ENCODE results near the gene MID1.

The MID1 gene

DNA sequence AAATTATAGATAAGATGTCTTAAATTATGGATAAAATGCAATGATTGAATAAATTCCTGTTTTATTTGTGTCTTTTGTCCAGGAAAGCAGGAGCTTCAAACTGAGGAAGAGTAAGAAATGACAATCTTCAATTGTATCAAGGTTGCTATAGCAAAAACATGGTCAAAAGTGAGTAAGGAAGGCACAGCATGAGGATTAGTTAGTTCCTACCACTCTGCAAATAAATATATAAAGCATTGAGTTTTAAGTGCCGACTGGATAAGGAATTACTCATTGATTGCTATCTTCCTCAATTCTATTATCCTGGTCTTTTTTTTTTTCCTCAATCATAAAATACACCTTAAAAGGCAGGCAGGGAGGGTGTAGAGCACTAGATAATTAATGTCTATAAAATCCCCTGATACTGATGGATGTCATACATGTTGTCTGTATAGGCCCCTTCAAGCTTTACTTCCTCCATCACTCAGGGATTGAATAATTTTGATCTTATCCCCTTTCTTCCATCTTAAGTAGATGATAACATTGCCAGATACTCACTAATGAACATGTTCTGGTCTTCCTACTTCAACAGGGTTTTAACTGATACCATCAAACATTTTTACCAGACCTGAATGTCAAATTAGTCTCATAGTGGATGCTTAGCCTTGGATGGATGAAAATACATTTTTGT is 86.6 kb downstream of the MID1 start:
- no peak for DNase-seq (ENCODE audit: low read depth in 2 of 3, low spot score in 2 of 3)

DNA sequence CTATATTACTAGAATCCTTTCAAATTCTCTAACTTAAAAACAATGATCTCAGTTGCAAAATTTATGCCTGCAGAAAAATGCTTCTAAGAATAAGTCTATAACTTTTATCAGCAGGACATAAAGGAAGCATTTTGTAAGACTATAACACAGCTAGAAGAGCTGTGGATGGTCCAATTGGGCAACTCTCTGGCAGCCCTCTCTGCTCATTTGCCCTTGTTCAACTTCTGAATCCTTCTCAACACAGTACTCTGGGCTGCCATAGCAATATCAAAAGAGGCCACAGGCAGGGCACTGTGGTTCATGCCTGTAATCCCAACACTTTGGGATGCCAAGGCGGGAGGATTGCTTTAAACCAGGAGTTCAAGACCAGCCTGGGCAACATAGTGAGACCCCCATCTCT is 88.5 kb downstream of the MID1 start:
- DNase-seq (ENCODE audit: low read depth in 2 of 3, low spot score in 2 of 3): no peak

DNA sequence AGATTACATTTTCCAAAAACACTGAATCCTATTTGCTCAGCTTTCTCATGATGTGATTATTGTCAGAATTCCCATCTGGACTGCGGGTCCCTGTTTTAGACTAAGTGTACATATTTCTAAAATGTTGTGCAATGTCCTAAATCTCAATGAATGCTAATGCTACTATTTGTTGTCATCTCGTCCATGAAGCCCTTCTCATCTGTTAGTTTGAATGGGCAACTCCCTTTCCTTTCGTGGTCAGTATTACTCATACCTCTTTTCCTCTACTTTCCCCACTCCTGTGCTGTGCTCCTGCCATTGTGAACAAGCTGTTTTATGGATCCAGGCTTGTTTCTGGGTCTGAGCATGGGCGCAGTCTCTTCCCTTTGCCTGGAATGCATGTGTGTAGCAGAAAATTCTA is 91.0 kb downstream of the MID1 start:
- DNase-seq (ENCODE audit: low read depth in 2 of 3, low spot score in 2 of 3): no peak

DNA sequence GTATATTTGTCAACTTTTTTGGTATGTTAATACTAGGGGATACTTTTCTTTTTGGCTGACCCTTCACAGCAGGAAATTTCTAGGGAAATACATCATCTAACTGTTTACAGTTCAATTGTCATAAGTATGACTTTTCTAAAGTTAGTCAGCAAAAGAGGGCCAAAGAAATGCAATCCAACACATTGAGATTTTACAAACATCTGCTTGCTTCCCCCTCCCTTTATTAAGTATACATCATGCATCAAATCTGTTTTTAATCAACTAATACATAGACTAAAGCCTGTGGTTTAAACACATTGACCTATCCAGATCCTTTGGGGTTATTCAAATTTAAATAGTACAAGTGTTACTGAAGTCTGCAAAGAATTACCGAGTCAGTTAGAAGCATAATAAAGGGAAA is 93.9 kb downstream of the MID1 start:
- DNase-seq (ENCODE audit: low read depth in 2 of 3, low spot score in 2 of 3): no peak

DNA sequence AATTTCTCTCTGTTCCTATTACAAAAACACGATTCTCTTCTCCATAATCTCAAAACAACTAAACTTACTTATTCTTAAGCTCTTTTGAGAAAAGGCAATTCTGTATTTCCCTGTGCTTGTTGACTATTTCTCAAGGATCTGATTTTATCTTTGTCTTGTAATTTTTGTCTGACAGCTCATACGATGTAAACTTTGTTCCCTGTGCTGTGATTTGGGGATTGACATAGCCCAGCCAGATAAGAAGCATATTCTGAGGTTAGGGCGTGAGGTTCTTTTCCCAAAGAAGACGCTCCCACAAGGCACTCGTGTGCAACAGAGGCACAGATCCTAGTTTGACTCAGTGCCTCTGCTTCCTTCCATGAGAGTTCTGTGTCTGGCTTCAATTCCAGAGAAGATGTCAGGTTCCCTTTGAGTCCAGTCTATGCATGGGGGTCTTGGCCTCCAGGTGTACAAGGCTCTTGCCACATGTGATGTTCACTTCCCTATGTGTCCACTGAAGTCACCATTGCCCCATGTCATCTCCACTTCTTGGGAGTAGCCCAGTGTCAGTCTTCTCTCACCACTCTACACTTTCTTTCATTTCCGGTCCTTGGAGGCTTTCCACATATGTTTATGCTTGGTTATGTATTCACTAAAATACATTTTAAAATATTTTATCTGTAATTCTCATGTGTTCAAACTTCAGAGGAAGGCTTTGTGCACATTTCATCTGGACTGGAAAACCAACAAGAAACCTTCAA is 94.8 kb downstream of the MID1 start:
- no peak for DNase-seq (ENCODE audit: low read depth in 2 of 3, low spot score in 2 of 3)

DNA sequence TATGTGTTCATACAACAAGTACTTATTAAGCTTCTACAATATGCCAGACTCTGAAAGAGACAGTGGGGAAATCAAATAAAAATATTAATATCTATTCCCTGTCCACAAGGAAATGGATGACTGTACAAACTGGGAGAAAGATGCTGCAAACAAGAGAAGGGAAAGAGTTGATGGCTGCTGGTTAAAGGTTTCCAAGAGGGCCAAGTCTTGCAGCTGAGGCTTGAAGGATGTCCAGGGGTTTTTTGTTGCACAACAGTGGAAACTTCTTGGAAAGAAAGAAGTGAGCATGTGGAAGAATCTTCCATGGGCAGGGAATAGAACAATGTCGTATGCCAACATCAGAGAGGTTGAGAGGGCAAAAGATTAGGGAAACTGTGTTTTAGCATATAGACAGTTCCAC is 95.8 kb downstream of the MID1 start:
- DNase-seq (ENCODE audit: low read depth in 2 of 3, low spot score in 2 of 3): no peak

DNA sequence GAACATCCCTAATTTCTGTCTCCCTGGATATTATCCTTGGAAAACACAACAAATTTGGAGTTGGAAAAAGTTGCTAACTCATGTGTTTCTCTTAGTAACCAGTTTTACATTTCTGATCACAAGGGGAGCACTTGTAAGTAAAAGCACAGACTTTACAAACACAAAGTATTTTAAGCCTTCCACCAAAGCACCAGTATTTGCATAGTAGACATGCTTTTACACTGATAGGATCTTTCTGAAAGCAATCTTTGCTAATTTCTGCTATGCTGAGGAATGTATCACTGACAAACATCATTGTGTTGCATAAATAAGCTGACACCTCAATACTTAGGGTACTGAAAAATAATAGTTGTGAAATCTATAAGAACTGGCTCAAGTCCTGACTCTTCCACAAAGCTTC is 100.6 kb downstream of the MID1 start:
- DNase-seq (ENCODE audit: low read depth in 2 of 3, low spot score in 2 of 3): no peak

DNA sequence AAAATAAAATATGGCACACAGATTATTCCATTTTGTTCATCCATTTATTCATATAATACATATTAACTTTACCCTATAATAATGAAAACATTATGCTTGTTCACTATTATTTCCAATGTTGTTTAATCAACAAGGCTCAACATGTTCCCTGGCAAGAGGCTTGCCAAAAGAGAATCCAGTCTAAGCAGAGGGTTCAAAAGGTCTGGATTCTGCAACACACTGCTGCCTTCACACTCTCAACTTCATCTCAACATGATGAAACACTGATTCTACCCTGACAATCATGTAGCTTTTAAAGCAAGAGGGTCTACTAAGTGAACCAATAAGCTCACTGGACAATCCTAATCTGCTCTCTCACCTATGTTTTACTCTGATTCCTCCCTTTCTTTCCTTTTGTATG is 101.1 kb downstream of the MID1 start:
- no peak for DNase-seq (ENCODE audit: low read depth in 2 of 3, low spot score in 2 of 3)

DNA sequence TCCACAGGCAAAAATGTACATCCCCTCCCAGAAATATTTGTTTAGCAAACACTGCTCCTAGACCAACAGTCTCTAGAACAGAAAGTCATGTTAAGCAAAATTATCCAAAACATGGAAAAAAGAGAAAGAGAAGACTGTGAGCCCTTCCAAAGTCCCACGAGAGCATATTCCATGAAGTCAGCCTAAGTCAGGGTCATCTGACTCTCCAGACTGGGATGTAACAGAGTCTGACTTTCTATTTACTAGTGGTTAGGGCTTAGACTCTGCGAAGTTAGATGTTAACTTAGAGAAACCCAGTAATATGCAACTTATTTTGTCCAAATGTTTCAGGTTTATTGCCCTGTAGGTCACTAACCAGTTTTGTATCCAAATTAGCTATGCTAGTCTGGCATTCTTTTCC is 102.3 kb downstream of the MID1 start:
- DNase-seq (ENCODE audit: low read depth in 2 of 3, low spot score in 2 of 3): no peak

DNA sequence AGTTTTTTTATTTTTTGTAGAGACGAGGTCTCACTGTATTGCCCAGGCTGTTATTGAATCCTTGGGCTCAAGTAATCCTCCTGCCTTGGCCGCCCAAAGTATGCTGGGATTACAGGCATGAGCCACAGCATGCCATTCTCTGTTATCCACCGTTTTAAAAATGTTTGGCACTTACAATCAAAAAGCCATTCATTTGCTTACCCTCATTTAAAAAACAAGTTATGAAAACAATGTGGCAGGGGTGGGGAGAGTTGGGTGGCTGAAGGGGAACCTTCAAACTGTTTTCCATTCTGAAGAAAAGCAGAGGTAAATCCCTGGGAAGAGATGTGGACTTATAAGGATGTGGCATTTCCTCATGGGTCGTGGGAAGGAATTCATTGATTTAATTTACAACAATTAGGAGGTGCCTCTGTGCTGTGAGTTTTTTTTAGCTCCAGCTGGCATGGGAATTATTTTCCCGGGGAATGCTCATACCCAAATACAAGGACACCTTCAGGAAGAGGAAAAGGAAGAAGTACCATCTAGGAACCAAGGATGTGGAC is 103.5 kb downstream of the MID1 start:
- no peak for DNase-seq (ENCODE audit: low read depth in 2 of 3, low spot score in 2 of 3)

DNA sequence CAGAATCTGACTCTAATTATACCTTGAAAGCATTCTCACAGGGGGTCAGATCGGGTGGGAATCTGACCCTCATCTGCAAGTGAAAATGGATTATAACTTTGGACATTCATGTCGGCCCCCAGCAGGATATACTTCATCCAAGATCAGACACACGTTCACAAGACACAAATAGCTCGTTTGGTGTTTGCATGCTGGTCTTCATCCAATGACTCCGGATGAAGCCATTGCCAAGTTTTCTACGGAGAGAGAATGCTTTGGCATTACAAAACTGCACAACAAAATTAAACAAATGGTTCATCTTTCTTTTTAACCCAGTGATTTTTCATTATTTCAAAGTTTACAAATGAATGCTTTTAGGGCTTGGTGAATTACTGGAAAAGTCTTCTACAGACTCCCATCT is 105.5 kb downstream of the MID1 start:
- DNase-seq (ENCODE audit: low read depth in 2 of 3, low spot score in 2 of 3): no peak

DNA sequence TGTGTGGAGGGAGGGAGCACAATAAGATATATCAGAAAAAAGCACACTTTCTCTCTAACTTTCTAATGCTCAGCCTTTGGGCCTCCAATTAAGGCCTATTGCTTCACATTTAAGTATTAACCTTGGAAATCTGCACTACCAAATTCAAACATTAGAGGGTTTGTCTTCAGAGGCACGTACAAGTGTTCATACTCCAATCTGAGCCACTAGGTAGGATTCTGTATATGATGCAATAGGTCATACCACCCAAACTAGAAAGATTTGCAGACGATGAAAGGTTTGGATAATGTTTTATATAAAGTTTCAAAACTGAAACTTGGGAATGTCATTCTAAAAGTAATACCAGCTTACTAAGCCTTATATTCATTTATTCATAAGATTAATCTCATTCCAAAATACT is 106.4 kb downstream of the MID1 start:
- no peak for DNase-seq (ENCODE audit: low read depth in 2 of 3, low spot score in 2 of 3)

DNA sequence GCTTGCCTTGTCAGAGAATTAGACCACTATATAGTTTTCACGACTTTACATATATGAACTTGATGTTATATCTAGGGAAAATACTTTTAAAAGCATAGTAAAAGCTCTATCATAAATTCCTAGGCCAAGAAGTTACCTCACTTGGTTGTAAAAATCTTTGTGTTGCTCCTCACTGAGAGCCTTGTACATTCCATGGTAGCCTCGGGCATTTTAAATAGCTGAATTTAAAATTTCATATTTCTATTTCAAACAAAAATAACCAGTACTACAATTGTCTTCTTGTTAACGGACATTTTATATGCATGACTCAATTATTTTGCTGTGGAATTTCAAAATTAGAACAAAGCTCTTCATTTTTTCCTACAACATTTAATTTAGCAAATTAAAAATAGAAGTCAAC is 107.6 kb downstream of the MID1 start:
- no peak for DNase-seq (ENCODE audit: low read depth in 2 of 3, low spot score in 2 of 3)

DNA sequence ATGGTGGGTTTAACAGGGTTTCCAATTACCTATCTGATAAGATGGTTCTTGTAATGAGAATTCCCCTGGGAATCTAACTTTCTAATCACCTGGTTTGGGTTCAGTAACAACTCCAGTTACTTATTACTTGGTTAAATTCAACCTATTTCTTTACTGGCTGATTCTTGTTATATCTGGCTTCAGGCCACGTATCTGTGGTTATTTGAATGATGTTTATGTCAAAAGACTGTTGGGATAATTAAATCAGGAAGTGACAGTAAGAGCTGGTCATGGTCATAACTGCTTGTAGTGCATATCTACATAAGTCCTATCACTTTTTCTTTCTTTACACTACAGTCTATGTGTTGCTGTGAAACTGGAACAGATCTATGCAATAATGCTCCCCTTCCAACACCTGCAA is 108.1 kb downstream of the MID1 start:
- no peak for DNase-seq (ENCODE audit: low read depth in 2 of 3, low spot score in 2 of 3)

DNA sequence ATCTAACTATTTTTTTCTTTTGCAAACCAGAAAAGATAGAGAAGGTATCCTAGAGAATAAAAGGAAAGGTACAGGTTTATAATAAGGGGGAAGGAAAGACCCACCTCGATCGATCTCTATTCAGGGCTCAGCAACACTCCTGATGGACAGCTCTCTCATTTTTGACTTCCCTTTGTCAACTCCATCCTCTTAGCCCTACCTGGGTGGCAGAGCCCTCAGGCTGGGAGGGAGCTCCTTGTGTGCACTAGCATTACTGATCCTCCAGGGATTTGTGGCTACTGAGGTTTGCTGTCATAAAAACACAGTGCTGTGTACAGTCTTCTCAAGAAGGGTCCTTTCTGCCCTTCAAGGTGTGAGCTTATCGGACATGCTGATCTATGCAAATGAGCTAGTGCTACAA is 111.0 kb downstream of the MID1 start:
- no peak for DNase-seq (ENCODE audit: low read depth in 2 of 3, low spot score in 2 of 3)

DNA sequence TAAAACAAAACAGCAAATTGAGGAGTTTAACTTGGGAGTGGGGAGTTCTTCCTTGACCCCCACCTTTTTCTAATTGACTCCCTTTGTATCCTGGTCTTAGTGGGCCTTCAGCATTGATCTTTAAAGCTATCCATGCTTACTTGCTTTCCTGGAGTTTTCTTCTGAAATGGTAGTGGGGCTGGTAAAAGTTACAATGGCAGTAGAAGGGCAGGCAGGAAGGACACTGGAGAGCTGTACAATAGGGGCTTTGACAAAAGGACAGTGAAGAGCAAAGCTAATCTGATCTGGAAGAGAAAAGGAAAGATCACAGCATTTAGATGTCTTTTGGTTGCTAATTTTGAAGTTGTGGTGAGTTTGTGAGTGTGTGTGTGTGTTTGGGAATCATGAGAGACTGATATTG is 111.5 kb downstream of the MID1 start:
- DNase-seq (ENCODE audit: low read depth in 2 of 3, low spot score in 2 of 3): no peak

DNA sequence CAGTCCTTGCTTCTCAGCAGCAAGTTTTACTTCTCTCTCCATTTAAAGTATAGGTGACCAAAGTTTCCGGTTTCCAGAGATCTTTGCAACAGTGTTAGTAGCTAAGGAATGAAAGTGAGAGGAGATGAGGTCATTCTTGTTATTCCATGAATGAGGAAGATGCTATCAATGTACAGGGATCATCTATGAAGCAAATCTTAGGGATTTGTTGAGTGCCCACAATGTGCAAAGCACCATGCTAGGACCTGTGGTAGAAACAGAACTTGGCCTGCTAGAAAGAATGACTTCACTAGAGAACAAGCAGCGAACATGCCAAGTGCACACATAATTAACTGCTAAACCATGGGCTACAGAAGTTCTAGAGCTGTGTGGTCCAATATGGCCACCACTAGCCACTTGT is 112.5 kb downstream of the MID1 start:
- DNase-seq (ENCODE audit: low read depth in 2 of 3, low spot score in 2 of 3): no peak

DNA sequence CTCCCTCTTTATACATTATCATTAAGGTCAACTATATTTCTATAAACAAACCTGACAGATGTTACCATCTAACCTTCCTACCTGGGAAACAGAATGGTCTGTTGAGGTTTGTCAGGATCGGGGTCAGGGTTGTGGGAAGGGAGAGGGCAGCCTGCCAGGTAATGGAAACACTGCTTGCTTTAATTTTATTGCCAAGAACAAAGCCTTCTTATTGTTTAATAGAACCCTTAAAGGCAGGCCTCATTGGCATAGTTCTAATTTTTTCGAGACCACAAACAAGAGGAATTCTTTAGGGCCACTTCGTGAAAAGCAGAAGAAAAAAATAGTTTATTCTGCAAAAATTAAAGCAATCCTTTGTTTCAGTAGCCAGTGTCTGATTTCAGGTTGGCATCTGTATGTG is 113.2 kb downstream of the MID1 start:
- no peak for DNase-seq (ENCODE audit: low read depth in 2 of 3, low spot score in 2 of 3)

DNA sequence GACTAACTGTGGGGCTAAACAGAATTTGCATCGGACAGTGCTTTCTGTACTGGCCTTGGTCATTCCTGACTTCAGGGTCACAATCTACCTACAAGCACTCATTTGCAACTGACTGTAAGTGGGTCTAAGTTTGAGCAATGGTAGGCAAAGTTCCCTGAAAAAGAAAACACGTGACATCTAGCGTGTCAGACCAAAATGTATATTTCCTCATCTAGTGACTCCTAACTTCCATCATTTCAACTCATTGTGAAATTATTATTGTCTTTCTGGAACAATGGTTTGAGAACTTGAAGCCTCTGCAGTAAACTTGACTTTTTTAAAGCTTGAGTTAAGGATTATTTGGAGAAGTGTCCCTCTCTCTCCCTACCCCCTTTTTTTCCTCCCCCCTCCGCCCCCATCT is 113.6 kb downstream of the MID1 start:
- no peak for DNase-seq (ENCODE audit: low read depth in 2 of 3, low spot score in 2 of 3)

DNA sequence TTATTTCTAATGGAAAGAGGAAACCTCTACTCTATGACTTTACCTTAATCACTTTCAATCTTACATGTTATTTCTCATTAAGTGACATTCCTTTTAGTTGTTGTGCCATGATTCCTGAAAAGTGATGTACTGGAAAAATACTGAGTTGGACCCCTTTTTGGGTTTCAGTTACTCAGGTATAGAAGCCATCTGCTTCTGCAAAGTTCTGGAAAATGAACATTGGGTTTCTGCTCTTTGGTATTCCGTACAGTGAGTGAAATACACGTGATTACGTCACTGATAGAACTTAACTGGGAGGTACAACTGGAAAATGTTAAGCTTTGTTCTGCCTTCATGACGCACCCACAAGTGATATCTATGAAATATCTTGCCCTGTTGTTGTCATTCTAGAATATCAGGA is 114.7 kb downstream of the MID1 start:
- no peak for DNase-seq (ENCODE audit: low read depth in 2 of 3, low spot score in 2 of 3)

DNA sequence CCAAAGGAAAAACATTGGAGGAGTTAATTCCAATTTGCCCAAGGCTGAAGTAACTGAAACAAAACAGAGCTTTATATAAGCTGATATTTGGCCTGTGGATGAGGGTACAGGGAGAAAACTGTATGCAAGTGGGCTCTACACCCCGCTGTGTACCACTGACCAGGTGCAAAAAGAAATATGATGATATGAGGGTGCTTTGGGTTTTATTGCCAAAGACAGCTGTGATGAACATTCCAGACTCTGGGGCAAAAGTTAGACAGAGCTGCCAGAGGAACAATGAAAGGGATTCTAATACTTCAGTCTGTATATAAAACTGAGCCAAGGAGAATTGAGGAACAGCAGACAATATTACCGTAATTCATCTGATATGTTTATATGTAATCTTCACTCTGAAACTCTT is 117.4 kb downstream of the MID1 start:
- no peak for DNase-seq (ENCODE audit: low read depth in 2 of 3, low spot score in 2 of 3)

DNA sequence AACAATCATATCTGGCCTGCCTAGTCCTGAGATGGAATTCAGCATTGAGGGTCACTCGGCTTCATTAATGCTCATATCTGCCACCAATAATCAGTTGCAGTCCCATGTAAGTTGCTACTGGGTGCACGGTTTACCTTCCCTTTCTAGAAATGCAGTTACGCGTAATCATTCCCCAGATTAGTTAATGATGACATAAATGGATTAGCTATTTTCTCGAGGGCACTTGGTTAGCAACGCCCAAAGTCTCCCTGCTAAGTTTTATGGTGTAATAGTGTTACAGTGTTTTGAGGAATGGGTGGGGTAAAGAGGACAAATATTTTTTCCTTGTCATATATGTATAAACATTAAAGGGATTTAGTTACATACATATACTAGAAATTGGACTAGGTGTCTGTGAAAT is 118.8 kb downstream of the MID1 start:
- no peak for DNase-seq (ENCODE audit: low read depth in 2 of 3, low spot score in 2 of 3)
